Muscle of back (tissue), 11 donors: ENCODE measurements around the gene KRTAP2-4. TPM values are rescaled to one million over a fixed set of nuclear protein-coding genes. Genes with fewer than 3 reads are reported as not detected.
A peak's percentile ranks its signal among the peaks of the same experiment; 100 is the strongest.

Experiments
- DNase-seq, 3 donors: peaks; one replicate each; pipeline versions ENCODE4 v3.0.0 to v3.0.0-alpha.2; 2013
- polyA plus RNA-seq, 10 donors: library from polyadenylated mRNA; unstranded; fragments of 120-200 nt; gene quantifications; one replicate each; pipeline ENCODE4 v1.2.1, GENCODE V29; 2013; ENCODE audit not compliant: insufficient read length in 10 of 10

Gene KRTAP2-4
- polyA plus RNA-seq, 10 donors, result not detected

DNA sequence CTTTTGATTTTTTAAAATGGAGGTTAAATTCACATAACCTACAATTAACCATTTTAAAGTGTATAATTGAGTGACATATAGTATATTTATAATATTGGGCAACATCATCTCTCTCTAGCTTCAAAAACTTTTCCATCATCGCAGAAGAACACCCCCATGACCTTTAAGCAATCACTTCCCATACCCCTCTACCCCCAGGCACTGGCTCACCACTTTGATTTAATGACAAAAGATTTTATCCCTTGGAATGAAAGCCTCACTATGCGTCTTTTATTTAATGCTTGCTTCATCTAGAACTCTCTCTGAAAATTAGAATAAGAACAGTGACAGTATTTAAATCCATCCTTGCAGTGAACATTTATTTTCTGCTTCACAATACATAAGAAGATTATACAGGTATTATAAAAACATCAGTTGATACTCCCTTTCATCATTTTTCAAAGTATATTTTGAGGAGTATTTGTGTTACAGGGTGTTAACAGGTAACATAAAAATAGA lies 27.8 kb downstream of the KRTAP2-4 start:
- DNase-seq, result no peak

DNA sequence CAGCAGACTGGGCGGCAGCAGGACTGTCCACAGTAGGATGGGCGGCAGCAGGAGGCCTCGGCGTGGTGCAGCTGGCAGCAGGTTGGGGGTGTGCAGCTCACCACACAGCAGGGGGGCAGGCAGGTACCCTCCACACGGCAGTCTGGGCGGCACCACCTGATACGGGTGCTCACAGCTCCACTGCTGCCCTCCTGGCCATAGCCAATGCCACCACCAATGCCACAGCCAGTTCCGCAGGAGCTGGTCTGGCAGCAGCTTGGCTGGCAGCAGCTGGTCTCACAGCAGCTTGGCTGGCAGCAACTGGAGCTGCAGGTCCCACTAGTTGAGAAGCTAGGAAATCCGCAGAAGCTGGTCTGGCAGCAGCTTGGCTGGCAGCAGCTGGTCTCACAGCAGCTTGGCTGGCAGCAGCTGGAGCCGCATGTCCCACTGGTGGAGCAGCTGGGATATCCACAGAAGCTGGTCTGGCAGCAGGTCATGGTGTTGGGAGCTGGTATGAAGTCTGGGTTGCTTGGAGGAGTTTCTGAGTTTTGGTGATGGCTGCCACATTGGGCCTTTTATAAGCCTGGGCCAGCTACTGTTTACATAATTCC lies 31.2 kb downstream of the KRTAP2-4 start, which contains the start of gene KRTAP1-3:
Gene KRTAP1-3, minus strand, starts transcription at position 529 of the 590 bp plus-strand sequence. Its CDS starts 53 bp downstream, at position 476.
- DNase-seq, result peak in 1 of 3 donors; percentile 16

DNA sequence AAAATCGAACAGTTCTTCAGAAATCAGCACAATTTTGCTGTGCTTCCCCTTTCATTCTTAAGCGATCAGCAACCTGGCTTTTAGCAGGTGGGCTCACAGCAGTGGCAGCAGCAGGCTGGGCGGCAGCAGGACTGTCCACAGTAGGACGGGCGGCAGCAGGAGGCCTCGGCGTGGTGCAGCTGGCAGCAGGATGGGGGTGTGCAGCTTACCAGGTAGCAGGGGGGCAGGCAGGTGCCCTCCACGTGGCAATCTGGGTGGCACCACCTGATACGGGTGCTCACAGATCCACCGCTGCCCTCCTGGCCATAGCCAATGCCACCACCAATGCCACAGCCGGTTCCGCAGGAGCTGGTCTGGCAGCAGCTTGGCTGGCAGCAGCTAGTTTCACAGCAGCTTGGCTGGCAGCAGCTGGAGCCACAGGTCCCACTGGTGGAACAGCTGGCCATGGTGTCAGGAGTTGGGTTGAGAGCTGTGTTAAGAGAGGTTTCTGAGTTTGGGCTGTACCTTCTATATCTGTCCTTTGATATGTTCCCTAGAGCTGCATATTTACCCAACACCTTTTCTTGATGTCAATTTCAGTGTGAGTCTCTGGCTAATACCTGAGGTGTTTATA lies 35.9 kb downstream of the KRTAP2-4 start, which contains the start of gene KRTAP1-4:
Gene KRTAP1-4, minus strand, starts transcription at position 563 of the 613 bp plus-strand sequence. Its CDS starts 117 bp downstream, at position 446.
- DNase-seq, result no peak

DNA sequence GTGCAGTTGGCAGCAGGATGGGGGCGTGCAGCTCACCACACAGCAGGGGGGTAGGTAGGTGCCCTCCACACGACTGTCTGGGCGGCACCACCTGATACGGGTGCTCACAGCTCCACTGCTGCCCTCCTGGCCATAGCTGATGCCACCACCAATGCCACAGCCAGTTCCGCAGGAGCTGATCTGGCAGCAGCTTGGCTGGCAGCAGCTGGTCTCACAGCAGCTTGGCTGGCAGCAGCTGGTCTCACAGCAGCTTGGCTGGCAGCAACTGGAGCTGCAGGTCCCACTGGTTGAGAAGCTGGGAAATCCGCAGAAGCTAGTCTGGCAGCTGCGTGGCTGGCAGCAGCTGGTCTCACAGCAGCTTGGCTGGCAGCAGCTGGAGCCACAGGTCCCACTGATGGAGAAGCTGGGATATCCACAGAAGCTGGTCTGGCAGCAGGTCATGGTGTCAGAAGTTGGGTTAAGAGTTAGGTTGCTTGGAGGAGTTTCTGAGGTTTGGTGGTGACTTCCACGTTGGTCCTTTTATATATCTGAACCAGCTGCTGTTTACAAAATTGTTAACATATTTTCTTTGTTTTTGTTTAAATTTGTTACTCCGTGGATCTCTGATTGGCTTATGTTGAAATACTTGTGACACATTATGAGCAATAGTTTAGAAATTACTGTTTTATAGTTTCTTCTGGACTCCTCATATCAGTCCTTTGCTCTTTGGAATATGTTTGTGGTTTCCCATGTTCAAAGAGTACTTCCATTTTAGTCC lies 38.8 kb downstream of the KRTAP2-4 start, which contains the start of gene KRTAP1-5:
Gene KRTAP1-5, minus strand, starts transcription at position 494 of the 757 bp plus-strand sequence. Its CDS starts 53 bp downstream, at position 441.
- peak in 1 of 3 donors; percentile 27 for DNase-seq

- DNase-seq, result no peak
These were observed 41.0 kb downstream of the KRTAP2-4 start for GRCh38 chr17:41024697-41025096.

DNA sequence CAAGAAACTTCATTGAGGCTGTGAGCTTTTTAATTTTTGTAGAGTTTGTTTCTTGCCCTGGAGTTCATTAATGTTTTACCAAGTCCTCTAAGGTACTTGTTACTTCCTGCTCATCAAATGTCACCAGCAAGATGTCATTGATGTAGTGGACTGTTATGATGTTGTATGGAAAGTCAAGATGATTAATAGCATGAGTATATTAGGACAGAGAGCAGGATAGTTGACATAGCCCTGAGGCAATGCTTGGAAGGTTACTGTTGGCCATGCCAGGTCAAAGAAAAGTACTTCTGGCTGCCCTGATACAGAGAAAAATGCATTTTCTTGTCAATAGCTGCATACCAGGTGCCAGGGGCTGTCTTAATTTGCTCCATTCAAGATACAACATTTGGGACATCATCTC lies 45.3 kb downstream of the KRTAP2-4 start:
- DNase-seq, result no peak

- DNase-seq, result no peak
These were observed 46.3 kb downstream of the KRTAP2-4 start for GRCh38 chr17:41019415-41019814.

- no peak for DNase-seq
These were observed 47.1 kb downstream of the KRTAP2-4 start for GRCh38 chr17:41018541-41018940.

- no peak for DNase-seq
These were observed 49.0 kb downstream of the KRTAP2-4 start for GRCh38 chr17:41016578-41017215.

DNA sequence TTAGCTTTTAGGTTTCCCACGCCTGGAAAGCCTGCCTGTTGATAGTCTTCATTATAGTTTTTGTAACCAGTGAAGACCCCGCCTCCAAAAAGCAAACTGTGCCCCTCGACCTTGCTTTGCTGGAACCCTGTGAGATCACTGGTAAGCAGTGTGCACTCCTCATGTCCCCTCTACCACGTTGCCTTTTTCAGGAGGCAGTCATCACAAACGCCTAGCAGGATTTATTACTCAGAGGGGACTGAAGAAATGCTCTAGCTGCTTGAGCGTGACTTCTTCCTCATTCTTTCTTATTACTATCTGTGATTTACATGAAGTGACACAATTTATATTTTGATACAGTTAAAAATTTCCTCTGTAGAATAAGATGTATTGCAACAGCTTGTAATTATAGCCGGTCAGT lies 50.2 kb downstream of the KRTAP2-4 start:
- DNase-seq, result no peak

Other genes with a start within 250 kb of the KRTAP2-4 start
- gene KRT10, start 243.3 kb downstream of the KRTAP2-4 start, polyA plus RNA-seq, result 100 to 1,000 TPM in 2 of 10 donors, 10 to 100 TPM in 8; 31.8 to 603 (median 39.3) TPM
- gene KRT12, start 198.7 kb downstream of the KRTAP2-4 start, polyA plus RNA-seq, result under 1 TPM in 7 of 10 donors, not detected in 3; 0.08 to 0.76 (median 0.27) TPM
- gene KRT20, start 180.6 kb downstream of the KRTAP2-4 start, polyA plus RNA-seq, result under 1 TPM in 4 of 10 donors, not detected in 6; 0.13 to 0.24 (median 0.21) TPM
- gene KRT23, start 128.2 kb downstream of the KRTAP2-4 start, polyA plus RNA-seq, result 1 to 10 TPM in 2 of 10 donors, under 1 TPM in 5, not detected in 3; 0.16 to 2.7 (median 0.22) TPM
- gene KRT39, start 98.9 kb downstream of the KRTAP2-4 start, polyA plus RNA-seq, result 1 to 10 TPM; 2.9 to 9.6 (median 5.2) TPM
- 10 to 100 TPM in 6 of 10 donors, 1 to 10 TPM in 4; 3.5 to 18.2 (median 10.4) TPM for gene KRT40, start 81.6 kb downstream of the KRTAP2-4 start, polyA plus RNA-seq
- gene KRTAP3-3, start 71.7 kb downstream of the KRTAP2-4 start, polyA plus RNA-seq, result not detected
- gene KRTAP3-2, start 66.0 kb downstream of the KRTAP2-4 start, polyA plus RNA-seq, result under 1 TPM in 9 of 10 donors, not detected in 1; 0.29 to 0.91 (median 0.58) TPM
- not detected for gene KRTAP3-1, start 56.8 kb downstream of the KRTAP2-4 start, polyA plus RNA-seq
- not detected for gene KRTAP1-5, start 38.7 kb downstream of the KRTAP2-4 start, polyA plus RNA-seq
- not detected for gene KRTAP1-4, start 35.7 kb downstream of the KRTAP2-4 start, polyA plus RNA-seq
- under 1 TPM in 1 of 10 donors, not detected in 9; 0.25 TPM for gene KRTAP1-3, start 31.0 kb downstream of the KRTAP2-4 start, polyA plus RNA-seq
- gene KRTAP1-1, start 24.4 kb downstream of the KRTAP2-4 start, polyA plus RNA-seq, result not detected
- not detected for gene KRTAP2-1, start 18.6 kb downstream of the KRTAP2-4 start, polyA plus RNA-seq
- not detected for gene KRTAP2-2, start 10.6 kb downstream of the KRTAP2-4 start, polyA plus RNA-seq
- not detected for gene KRTAP2-3, start 5.8 kb downstream of the KRTAP2-4 start, polyA plus RNA-seq
- gene KRTAP4-7, start 18.3 kb upstream of the KRTAP2-4 start, polyA plus RNA-seq, result not detected
- gene KRTAP4-8, start 32.3 kb upstream of the KRTAP2-4 start, polyA plus RNA-seq, result not detected
- not detected for gene KRTAP4-16, start 36.3 kb upstream of the KRTAP2-4 start, polyA plus RNA-seq
- gene KRTAP4-9, start 39.5 kb upstream of the KRTAP2-4 start, polyA plus RNA-seq, result not detected
- not detected for gene KRTAP4-11, start 52.5 kb upstream of the KRTAP2-4 start, polyA plus RNA-seq
- not detected for gene KRTAP4-12, start 58.3 kb upstream of the KRTAP2-4 start, polyA plus RNA-seq
- gene KRTAP4-6, start 74.7 kb upstream of the KRTAP2-4 start, polyA plus RNA-seq, result not detected
- gene KRTAP4-5, start 83.9 kb upstream of the KRTAP2-4 start, polyA plus RNA-seq, result not detected
- not detected for gene KRTAP4-4, start 94.9 kb upstream of the KRTAP2-4 start, polyA plus RNA-seq
- gene KRTAP4-3, start 102.3 kb upstream of the KRTAP2-4 start, polyA plus RNA-seq, result not detected
- gene KRTAP4-2, start 112.3 kb upstream of the KRTAP2-4 start, polyA plus RNA-seq, result not detected
- not detected for gene KRTAP4-1, start 119.0 kb upstream of the KRTAP2-4 start, polyA plus RNA-seq
- not detected for gene KRTAP9-1, start 124.0 kb upstream of the KRTAP2-4 start, polyA plus RNA-seq
- not detected for gene KRTAP9-2, start 160.8 kb upstream of the KRTAP2-4 start, polyA plus RNA-seq
- not detected for gene KRTAP9-3, start 166.6 kb upstream of the KRTAP2-4 start, polyA plus RNA-seq
- not detected for gene KRTAP9-8, start 172.1 kb upstream of the KRTAP2-4 start, polyA plus RNA-seq
- not detected for gene KRTAP9-4, start 183.8 kb upstream of the KRTAP2-4 start, polyA plus RNA-seq
- gene KRTAP9-9, start 189.5 kb upstream of the KRTAP2-4 start, polyA plus RNA-seq, result not detected
- gene KRTAP9-6, start 199.5 kb upstream of the KRTAP2-4 start, polyA plus RNA-seq, result under 1 TPM in 5 of 10 donors, not detected in 5; 0.15 to 0.30 (median 0.27) TPM
- gene KRTAP9-7, start 209.8 kb upstream of the KRTAP2-4 start, polyA plus RNA-seq, result not detected
- gene KRTAP29-1, start 237.0 kb upstream of the KRTAP2-4 start, polyA plus RNA-seq, result not detected
- not detected for gene KRTAP16-1, start 243.4 kb upstream of the KRTAP2-4 start, polyA plus RNA-seq
- not detected for gene KRTAP17-1, start 249.8 kb upstream of the KRTAP2-4 start, polyA plus RNA-seq